ENCODE results near the gene HDDC2. TPM values are rescaled to one million over a fixed set of nuclear protein-coding genes. Genes with fewer than 3 reads are reported as not detected.
"Not testable (repeated sequence)": the region's sequence is repeated elsewhere in the genome, so short reads cannot be mapped to it uniquely, and the experiment has no call there.

The HDDC2 gene
- total RNA-seq, 1 experiment from 2014 or later = 257 TPM

- in situ Hi-C loops (cut with HindIII; ENCODE audit: low pct_unique_long_range_greater_than_20kb, low sequenced_read_pairs) = loop anchor here (5.0 kb wide), 1 partner anchor 441 kb away; no protein-coding TSS in a partner anchor
- peak; percentile 67 for DNase-seq (ENCODE audit: low read depth)
Measured at GRCh38 chr6:125310994-125311649, 9.4 kb upstream of the HDDC2 start.

GRCh38 chr6:125307964-125308615 lies 6.3 kb upstream of the HDDC2 start:
- in situ Hi-C loops (cut with HindIII; ENCODE audit: low pct_unique_long_range_greater_than_20kb, low sequenced_read_pairs) = no loop called here
- no peak for DNase-seq (ENCODE audit: low read depth)

DNA sequence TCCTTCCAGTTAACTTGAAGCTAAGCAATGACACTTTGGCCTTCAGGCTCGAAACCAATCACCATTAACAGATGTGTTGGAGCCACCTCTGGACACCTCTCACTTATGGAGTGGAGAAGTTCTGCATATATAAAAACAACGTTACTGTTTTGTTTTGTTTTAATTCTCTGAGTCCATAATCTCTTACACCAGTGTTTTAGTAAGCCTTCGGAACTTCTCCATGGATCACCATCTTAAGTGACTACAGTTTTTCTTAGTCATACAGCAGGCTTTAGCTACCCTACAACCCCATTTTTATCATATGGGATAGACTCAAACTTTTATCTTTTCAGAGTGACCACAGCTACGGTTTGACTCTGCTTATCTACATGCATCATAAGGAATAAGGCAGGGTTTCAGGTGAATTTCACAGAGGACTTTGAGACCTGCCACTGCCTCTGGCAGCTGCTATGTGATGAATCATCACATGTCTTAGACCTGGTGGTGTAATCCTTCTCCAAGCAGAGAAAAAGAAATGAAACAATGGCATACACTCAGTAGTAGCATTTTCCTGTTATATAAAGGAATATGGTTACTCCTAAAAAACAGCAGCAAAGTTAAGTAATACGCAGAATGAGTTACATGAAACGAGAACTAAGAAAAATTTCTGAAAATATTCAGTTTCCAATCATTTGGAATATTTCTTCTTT lies 5.5 kb upstream of the HDDC2 start:
- DNase-seq (ENCODE audit: low read depth) = peak; percentile 44
- in situ Hi-C loops (cut with HindIII; ENCODE audit: low pct_unique_long_range_greater_than_20kb, low sequenced_read_pairs) = no loop called here

DNA sequence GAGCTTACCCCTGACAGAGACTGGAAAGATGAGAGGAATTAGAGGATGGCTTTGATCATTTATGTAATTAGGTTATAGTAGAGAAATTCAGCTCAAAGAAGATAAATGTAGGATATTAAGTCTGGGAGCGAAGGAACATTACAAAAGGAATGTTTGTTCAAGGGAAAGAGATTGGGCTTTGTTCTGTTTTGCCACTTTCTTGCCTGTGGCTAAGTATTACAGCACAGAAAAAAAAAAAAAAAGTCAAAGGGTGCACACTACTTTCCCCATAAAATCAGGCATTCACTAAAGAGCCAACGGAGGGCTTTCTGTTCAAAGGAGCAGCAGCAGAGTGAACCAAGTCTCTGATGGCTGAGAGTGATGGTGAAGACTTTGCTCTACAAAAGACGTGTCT lies 5.0 kb upstream of the HDDC2 start:
- in situ Hi-C loops (cut with HindIII; ENCODE audit: low pct_unique_long_range_greater_than_20kb, low sequenced_read_pairs) = no loop called here
- no peak for DNase-seq (ENCODE audit: low read depth)

DNA sequence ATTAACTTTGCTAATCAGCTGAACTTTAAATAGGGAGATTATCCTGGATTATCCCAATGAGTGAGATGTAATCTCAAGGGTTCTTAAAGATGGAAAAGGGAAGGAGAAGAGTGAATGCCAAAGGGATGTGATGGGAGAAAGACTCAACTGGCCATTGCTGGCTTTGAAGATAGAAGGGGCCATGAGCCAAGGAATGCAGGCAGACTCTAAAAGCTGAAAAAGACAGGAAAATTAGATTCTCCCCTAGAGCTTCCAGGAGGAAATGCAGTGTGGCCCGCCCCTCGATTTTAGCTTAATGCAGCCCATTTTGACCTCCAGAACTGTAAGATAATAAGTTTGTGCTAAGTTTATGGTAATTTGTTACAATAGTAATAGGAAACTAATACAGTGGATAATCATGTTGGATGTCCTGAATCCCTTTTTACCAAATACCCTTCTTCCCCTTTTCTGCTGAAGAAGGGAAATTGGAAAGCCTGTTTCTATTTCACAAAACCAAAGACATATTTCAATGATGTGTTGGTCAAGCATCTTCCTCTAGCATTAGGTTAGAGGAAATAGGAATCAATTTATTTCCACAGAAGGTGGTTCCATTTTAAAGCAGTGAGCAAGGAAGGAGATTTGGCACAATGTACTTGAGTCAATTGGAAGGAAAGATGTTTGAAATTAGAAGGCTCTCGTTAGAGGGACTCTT lies 3.3 kb upstream of the HDDC2 start:
- in situ Hi-C loops (cut with HindIII; ENCODE audit: low pct_unique_long_range_greater_than_20kb, low sequenced_read_pairs) = no loop called here
- no peak for DNase-seq (ENCODE audit: low read depth)

DNA sequence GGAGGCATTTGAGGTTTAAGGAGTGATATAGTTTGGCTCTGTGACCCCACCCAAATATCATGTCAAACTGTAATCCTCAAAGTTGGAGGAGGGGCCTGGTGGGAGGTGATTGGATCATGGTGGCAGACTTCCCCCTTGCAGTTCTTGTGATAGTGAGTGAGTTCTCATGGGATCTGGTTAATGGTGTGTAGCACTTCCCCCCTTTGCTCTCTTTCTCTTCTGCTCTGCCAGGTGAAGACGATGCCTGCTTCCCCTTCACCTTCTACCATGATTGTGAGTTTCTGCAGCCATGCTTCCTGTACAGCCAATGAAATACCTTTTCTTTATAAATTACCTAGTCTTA lies 1.7 kb upstream of the HDDC2 start:
- in situ Hi-C loops (cut with HindIII; ENCODE audit: low pct_unique_long_range_greater_than_20kb, low sequenced_read_pairs) = no loop called here

DNA sequence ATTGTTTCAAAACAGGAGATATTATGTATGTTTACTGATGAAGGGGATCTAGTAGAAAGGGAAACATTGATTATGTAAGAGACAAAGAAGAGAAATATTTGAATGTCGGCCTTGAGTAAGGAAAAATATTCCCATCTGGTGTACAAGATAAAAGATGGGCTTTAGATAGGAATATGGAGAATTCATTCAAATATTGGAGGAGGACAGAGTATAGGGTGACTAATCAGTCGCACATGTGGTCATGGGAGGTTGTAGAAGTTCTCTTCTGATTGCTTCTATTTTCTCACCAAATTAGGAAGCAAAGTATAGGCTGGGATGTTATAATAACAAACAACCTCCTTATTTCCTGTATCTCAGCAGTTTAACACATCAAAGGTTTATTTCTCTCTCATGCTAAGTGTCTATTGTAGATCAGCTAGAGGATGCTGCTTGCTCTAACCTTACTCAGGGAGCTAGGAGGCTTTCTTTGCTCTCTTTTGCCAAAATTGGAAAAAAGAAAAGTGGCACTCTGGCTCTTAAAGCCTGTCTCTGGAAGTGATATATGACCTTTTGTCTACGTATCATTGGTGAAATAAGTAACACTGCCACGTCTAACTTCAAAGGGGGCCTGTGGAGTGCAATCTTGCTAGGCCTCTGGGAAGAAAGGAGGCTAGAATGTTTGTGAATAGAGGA lies 1.2 kb upstream of the HDDC2 start:
- in situ Hi-C loops (cut with HindIII; ENCODE audit: low pct_unique_long_range_greater_than_20kb, low sequenced_read_pairs) = no loop called here
- no peak for DNase-seq (ENCODE audit: low read depth)

More for the DNA sequence above, 1.7 kb upstream of the HDDC2 start:
- DNase-seq (ENCODE audit: low read depth) = no peak

- no peak for DNase-seq (ENCODE audit: low read depth)
- in situ Hi-C loops (cut with HindIII; ENCODE audit: low pct_unique_long_range_greater_than_20kb, low sequenced_read_pairs) = no loop called here
Measured at GRCh38 chr6:125300992-125301434, 754 bp downstream of the HDDC2 start.

DNA sequence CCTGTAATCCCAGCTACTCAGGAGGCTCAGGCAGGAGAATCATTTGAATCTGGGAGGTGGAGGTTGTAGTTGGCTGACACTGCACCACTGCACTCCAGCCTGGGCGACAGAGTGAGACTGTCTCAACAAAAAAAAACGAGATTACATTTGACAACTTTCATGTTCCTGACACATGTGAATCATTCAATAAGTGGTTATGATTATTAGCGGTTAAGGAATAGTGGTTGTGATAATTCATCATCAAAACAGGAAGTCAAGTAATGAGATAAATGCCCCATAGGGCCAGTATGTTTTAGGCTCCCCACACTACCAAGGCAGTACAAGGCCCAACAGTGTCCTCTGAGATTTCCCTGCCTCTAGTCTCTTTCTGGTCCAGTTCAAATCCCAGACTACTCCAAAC lies 2.5 kb downstream of the HDDC2 start:
- DNase-seq (ENCODE audit: low read depth) = no peak
- in situ Hi-C loops (cut with HindIII; ENCODE audit: low pct_unique_long_range_greater_than_20kb, low sequenced_read_pairs) = no loop called here

DNA sequence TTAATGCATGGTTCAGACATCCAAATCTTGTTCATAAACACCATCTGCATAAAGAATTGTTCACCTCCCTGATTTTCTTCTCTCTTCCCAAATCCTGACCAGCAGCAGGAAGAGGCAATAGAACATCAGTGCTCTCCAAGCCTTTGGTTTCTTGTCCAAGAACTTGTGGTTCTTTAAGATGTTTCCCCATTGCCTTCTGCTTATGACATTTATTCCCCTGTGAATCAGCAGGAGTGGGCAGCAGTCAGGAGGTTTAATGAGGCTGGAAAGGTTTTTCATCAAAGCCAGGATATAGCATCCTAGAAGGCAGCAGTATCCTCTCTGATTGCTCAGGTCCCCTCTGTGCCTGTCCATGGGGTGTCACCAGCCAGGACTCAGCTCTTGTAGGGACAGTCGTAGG lies 5.3 kb downstream of the HDDC2 start:
- in situ Hi-C loops (cut with HindIII; ENCODE audit: low pct_unique_long_range_greater_than_20kb, low sequenced_read_pairs) = no loop called here
- DNase-seq (ENCODE audit: low read depth) = no peak

- in situ Hi-C loops (cut with HindIII; ENCODE audit: low pct_unique_long_range_greater_than_20kb, low sequenced_read_pairs) = no loop called here
Measured at GRCh38 chr6:125294925-125295324, 6.8 kb downstream of the HDDC2 start.

GRCh38 chr6:125294036-125294435 lies 7.7 kb downstream of the HDDC2 start:
- in situ Hi-C loops (cut with HindIII; ENCODE audit: low pct_unique_long_range_greater_than_20kb, low sequenced_read_pairs) = no loop called here
- no peak for DNase-seq (ENCODE audit: low read depth)

More at GRCh38 chr6:125294925-125295324, 6.8 kb downstream of the HDDC2 start:
- DNase-seq (ENCODE audit: low read depth) = no peak

GRCh38 chr6:125293587-125293986 lies 8.2 kb downstream of the HDDC2 start:
- DNase-seq (ENCODE audit: low read depth) = no peak
- in situ Hi-C loops (cut with HindIII; ENCODE audit: low pct_unique_long_range_greater_than_20kb, low sequenced_read_pairs) = no loop called here

GRCh38 chr6:125287718-125288117 lies 14.0 kb downstream of the HDDC2 start:
- in situ Hi-C loops (cut with HindIII; ENCODE audit: low pct_unique_long_range_greater_than_20kb, low sequenced_read_pairs) = no loop called here

GRCh38 chr6:125285936-125286335 lies 15.8 kb downstream of the HDDC2 start:
- in situ Hi-C loops (cut with HindIII; ENCODE audit: low pct_unique_long_range_greater_than_20kb, low sequenced_read_pairs) = no loop called here
- no peak for DNase-seq (ENCODE audit: low read depth)

More at GRCh38 chr6:125287718-125288117, 14.0 kb downstream of the HDDC2 start:
- no peak for DNase-seq (ENCODE audit: low read depth)

GRCh38 chr6:125285353-125285752 lies 16.4 kb downstream of the HDDC2 start:
- in situ Hi-C loops (cut with HindIII; ENCODE audit: low pct_unique_long_range_greater_than_20kb, low sequenced_read_pairs) = no loop called here
- no peak for DNase-seq (ENCODE audit: low read depth)

- in situ Hi-C loops (cut with HindIII; ENCODE audit: low pct_unique_long_range_greater_than_20kb, low sequenced_read_pairs); DNase-seq (ENCODE audit: low read depth): not testable (repeated sequence)
Measured at GRCh38 chr6:125282470-125282869, 19.3 kb downstream of the HDDC2 start.

- in situ Hi-C loops (cut with HindIII; ENCODE audit: low pct_unique_long_range_greater_than_20kb, low sequenced_read_pairs); DNase-seq (ENCODE audit: low read depth): not testable (repeated sequence)
Measured at GRCh38 chr6:125280370-125281035, 21.3 kb downstream of the HDDC2 start.
